HG03139 (cell line): ENCODE data around the gene TBL3.

Experiments
- ATAC-seq: cut with Tn5 transposase; IDR thresholded peaks from one replicate; pipeline ENCODE4 v1.9.1; 2021; ENCODE audit not compliant: unreplicated experiment

TBL3 gene

GRCh38 chr16:2013527-2013926 is 41.7 kb downstream of the TBL3 start:
- no peak for ATAC-seq

GRCh38 chr16:2015117-2015946 is 43.5 kb downstream of the TBL3 start:
- ATAC-seq = no peak

DNA sequence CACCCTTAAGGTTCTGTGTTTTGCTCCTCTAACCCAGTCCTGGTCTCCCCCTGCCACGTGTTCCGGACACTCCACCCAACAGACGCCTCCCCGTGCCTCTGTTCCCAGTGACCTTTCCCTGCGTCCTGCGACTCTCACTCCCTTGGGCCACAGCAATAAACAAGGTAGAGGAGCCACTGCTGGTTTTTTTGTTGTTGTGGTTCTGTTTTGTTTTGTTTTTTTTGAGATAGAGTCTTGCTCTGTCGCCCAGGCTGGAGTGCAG is 44.0 kb downstream of the TBL3 start:
- no peak for ATAC-seq

- no peak for ATAC-seq
Measured at GRCh38 chr16:2016407-2016922, 44.6 kb downstream of the TBL3 start.

GRCh38 chr16:2019518-2019920 is 47.7 kb downstream of the TBL3 start, which contains the start of gene NPW:
NPW (plus strand) TSS chr16:2019785.
- ATAC-seq = no peak

- no peak for ATAC-seq
Measured at GRCh38 chr16:2019921-2020831, 48.3 kb downstream of the TBL3 start.

DNA sequence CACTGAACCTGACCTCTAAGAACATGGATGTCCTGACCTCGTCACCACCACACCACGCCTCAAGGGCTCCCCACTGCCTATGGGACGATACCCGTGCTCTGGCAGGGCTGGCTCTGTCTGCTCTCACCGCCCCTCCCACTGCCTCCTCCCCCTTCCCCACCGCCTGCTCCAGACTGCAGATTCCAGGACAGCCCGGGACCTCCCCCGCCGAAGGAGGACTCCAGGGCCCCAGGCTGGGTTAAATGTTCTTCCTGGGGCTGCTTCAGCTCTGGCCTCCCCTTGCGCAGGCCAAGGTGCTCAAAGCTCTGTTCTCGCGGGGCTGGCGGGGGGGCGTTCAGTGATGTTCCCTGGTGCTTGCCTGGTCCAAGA is 50.9 kb downstream of the TBL3 start:
- ATAC-seq = peak; percentile 31

GRCh38 chr16:2023092-2024031 is 51.5 kb downstream of the TBL3 start:
- peak; percentile 57 for ATAC-seq

- no peak for ATAC-seq
Measured at GRCh38 chr16:2024032-2024420, 52.2 kb downstream of the TBL3 start.

DNA sequence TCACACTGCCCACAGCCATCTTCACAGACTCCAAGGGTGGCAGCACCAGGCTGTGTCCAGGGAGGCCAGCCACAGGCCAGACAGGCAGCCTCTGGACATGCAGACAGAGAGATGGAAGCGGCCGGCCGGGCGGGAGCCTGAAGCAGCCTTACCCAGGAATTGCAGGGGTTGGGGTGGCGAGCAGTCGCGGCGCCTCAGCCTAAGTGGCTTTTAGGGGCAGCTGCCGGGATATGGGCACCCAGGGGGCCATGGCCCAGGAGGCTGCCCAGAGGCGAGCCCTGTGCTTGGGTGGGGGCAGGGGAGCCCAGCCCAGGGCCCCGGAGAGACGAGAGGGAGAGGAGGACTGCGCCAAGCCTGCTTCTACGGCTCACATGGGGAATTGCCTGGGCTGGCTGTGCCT is 53.4 kb downstream of the TBL3 start:
- ATAC-seq = no peak

- ATAC-seq = no peak
Measured at GRCh38 chr16:2025878-2026460, 54.1 kb downstream of the TBL3 start.

DNA sequence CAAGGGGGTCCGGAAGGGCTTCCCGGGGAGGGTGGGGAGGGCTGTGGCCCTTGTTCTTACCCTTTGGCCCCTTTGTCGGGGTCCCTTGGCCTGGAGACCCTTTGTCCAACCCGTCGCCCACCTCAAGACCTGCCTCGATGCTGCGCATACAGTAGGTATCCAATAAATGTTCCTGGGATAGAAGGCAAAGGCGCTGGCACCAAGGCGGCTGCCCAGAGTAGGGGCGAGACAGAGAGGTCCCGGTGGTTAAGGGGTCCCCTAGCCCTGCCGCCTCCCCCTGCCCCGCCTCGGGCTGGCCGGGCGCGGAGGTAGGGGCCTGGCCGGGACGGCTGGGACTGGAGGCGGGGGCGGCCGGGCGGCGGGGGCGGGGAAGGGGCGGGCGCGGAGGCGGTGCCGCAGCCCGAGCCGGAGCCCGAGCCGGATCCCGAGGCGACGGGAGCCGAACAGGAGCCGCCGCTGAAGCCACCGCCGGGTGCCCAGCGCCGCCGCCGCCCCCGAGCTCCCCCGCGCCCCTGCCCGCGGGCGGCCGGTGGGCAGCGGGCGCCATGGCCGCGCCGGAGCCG is 54.7 kb downstream of the TBL3 start, which contains the start of gene NHERF2:
Gene NHERF2 (plus strand): TSS at position 442 of the 563 bp plus-strand sequence. CDS start 104 bp downstream, at position 546.
- no peak for ATAC-seq

- no peak for ATAC-seq
Measured at GRCh38 chr16:2027024-2028010, 55.5 kb downstream of the TBL3 start.

DNA sequence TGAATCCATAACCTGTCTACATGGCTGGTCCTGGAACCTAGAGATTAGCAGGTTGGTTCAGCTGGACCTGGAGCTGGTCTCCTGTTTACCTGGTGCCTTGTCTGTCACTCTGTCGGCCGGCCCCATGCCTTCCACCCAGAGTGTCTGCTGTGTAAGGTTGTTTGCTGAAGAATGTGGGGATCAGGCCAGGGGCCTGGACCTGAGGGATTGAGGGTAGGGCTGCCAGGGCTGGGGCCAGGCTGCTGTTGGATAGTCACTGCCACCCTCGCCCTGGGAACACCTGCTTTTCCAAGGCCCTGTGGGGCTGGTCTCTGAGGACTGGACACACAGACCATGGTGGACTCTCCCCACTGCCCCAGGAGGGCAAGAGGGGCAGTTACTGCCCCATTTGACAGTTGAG is 56.3 kb downstream of the TBL3 start:
- no peak for ATAC-seq

GRCh38 chr16:2028620-2029220 is 56.9 kb downstream of the TBL3 start:
- no peak for ATAC-seq

GRCh38 chr16:2029350-2029749 is 57.5 kb downstream of the TBL3 start:
- no peak for ATAC-seq

- no peak for ATAC-seq
Measured at GRCh38 chr16:2030036-2030435, 58.2 kb downstream of the TBL3 start.

GRCh38 chr16:2031081-2031577 is 59.3 kb downstream of the TBL3 start:
- ATAC-seq = no peak
